DOHH2 (cell line): ENCODE data around the gene CDH6.

Source experiments
- EZH2phosphoT487 ChIP-seq: fragments of 200-600 bp; sonication (generic); IDR thresholded peaks from 2 replicates; pipeline ENCODE4 v1.6.1; 2017; ENCODE audit warnings: borderline replicate concordance, mild to moderate bottlenecking, antibody characterized with exemption, low read length, moderate library complexity, mixed read lengths
- TF ChIP-seq, protein P1 (sequence below): fragments of 200-600 bp; sonication (generic); IDR thresholded peaks from one replicate; pipeline ENCODE4 v1.5.1; 2014; ENCODE audit warnings: antibody characterized with exemption, mild to moderate bottlenecking, low read depth, low read length; ENCODE audit not compliant: poor library complexity, severe bottlenecking

DNA sequence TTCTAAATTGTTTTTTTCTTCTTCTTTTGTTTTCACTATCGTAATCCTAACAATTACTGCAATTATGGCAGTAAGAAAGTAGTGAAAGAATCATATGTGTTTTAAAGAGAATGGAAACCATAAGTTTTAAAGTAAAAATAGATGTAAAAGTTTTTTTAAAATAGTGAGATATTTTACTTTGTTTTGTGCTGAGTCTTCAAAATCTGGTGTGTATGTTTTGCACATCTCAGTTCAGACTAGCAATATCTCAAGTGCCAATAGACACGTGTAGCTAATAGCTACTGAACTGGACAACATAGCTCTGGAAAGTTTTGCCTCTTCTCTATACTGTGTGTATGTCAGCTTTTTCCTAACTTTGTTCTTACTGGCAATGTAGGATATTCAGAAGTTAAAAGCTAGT is 45.0 kb downstream of the CDH6 start:
- TF ChIP-seq, protein P1, sequence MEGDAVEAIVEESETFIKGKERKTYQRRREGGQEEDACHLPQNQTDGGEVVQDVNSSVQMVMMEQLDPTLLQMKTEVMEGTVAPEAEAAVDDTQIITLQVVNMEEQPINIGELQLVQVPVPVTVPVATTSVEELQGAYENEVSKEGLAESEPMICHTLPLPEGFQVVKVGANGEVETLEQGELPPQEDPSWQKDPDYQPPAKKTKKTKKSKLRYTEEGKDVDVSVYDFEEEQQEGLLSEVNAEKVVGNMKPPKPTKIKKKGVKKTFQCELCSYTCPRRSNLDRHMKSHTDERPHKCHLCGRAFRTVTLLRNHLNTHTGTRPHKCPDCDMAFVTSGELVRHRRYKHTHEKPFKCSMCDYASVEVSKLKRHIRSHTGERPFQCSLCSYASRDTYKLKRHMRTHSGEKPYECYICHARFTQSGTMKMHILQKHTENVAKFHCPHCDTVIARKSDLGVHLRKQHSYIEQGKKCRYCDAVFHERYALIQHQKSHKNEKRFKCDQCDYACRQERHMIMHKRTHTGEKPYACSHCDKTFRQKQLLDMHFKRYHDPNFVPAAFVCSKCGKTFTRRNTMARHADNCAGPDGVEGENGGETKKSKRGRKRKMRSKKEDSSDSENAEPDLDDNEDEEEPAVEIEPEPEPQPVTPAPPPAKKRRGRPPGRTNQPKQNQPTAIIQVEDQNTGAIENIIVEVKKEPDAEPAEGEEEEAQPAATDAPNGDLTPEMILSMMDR, result no peak
- TF ChIP-seq EZH2phosphoT487, result no peak
